SU-DHL-6 (cell line): ENCODE data around the gene LRRC4C.

Source experiments
- CTCF ChIP-seq: fragments of 200-600 bp; sonication (generic); IDR thresholded peaks from one replicate; pipeline ENCODE4 v1.5.1; 2017; ENCODE audit warnings: antibody characterized with exemption, mild to moderate bottlenecking, low read length, moderate library complexity; ENCODE audit not compliant: insufficient read depth, poor library complexity, severe bottlenecking
- EZH2phosphoT487 ChIP-seq: fragments of 200-600 bp; sonication (generic), shearing (Covaris generic); conservative IDR thresholded peaks from 2 replicates; pipeline ENCODE4 v1.6.1; 2018; ENCODE audit warnings: mild to moderate bottlenecking, antibody characterized with exemption, low read length, moderate library complexity, mixed read lengths

- TF ChIP-seq CTCF (no peak), EZH2phosphoT487 (no peak)
Observed at GRCh38 chr11:41042688-41043087, 416.8 kb downstream of the LRRC4C start.
